ENCODE data around the gene TAGLN3.

DNA sequence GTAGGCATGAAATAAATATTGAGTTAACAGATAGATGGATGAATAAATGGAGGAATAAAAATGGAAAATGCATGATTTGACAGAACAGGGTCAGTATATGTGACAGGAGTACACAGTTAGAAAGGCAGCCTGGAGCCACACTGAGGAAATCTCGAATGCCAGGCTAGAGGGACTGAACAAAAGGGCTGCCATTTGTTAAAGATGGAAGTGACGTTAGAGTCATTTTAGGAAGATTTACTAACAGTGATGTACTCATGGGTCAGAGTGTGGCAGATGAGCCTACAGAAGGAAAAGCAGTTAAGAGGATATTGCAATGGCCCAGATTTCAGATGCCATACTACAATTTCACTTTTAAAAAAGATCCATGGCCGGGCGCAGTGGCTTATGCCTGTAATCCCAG is 28.4 kb downstream of the TAGLN3 start:
- TF ChIP-seq, protein P1, sequence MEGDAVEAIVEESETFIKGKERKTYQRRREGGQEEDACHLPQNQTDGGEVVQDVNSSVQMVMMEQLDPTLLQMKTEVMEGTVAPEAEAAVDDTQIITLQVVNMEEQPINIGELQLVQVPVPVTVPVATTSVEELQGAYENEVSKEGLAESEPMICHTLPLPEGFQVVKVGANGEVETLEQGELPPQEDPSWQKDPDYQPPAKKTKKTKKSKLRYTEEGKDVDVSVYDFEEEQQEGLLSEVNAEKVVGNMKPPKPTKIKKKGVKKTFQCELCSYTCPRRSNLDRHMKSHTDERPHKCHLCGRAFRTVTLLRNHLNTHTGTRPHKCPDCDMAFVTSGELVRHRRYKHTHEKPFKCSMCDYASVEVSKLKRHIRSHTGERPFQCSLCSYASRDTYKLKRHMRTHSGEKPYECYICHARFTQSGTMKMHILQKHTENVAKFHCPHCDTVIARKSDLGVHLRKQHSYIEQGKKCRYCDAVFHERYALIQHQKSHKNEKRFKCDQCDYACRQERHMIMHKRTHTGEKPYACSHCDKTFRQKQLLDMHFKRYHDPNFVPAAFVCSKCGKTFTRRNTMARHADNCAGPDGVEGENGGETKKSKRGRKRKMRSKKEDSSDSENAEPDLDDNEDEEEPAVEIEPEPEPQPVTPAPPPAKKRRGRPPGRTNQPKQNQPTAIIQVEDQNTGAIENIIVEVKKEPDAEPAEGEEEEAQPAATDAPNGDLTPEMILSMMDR (IDR thresholded peaks at IDR 0.05), result no peak
- no peak for TF ChIP-seq POLR2A (IDR thresholded peaks at IDR 0.05)
- TF ChIP-seq EP300 (IDR thresholded peaks at IDR 0.05; ENCODE audit: low read depth), result no peak
- no peak for TF ChIP-seq POLR2AphosphoS5 (IDR thresholded peaks at IDR 0.05)
